ENCODE measurements around the gene SCYL1. TPM values are rescaled to one million over a fixed set of nuclear protein-coding genes. Genes with fewer than 3 reads are reported as not detected.

SCYL1 gene
- 50.0 TPM for polyA plus RNA-seq (2013, experiment 1 of 2)
- 51.8 TPM for polyA plus RNA-seq (2013, experiment 2 of 2)

GRCh38 chr11:65524741-65525545 lies at the start of gene SCYL1:
SCYL1 (plus strand) TSS chr11:65525083; CDS start chr11:65525154, 71 bp downstream.
- Histone ChIP-seq H3K4me1 (ENCODE audit: control insufficient read depth, low read depth, low read length) (no peaks in the 10 kb centered on the region), H2AK5ac (ENCODE audit: low read length) (peak within 1 kb of the TSS; percentile 28), H2BK5ac (ENCODE audit: low read length) (peak within 1 kb of the TSS; percentile 35), H3K56ac (ENCODE audit: low read length) (peak within 1 kb of the TSS; percentile 91), H3K79me2 (ENCODE audit: control insufficient read depth, insufficient read depth, low read length) (peaks cover 5% of the 10 kb centered on the region), H4K8ac (ENCODE audit: low read depth, low read length) (no peak within 1 kb of the TSS), H3K4ac (ENCODE audit: low read depth, low read length) (peak within 1 kb of the TSS; percentile 56), H3K9ac (ENCODE audit: low read length) (peak within 1 kb of the TSS; percentile 84), H3K36me3 (ENCODE audit: control insufficient read depth, insufficient read depth, low read length) (peaks cover 2% of the 10 kb centered on the region), H2BK120ac (ENCODE audit: low read depth, low read length) (no peak within 1 kb of the TSS), H3K18ac (ENCODE audit: low read length) (peak within 1 kb of the TSS; percentile 72), H4K5ac (ENCODE audit: low read length) (no peak within 1 kb of the TSS), H3K4me3 (ENCODE audit: low read length) (peak within 1 kb of the TSS; percentile 87), H3K23ac (ENCODE audit: low read length) (peak within 1 kb of the TSS; percentile 7), H3K27ac (ENCODE audit: low read depth, low read length) (peak within 1 kb of the TSS; percentile 47), H3K79me1 (ENCODE audit: low read length) (peaks cover 10% of the 10 kb centered on the region), H2BK15ac (replicated peaks; ENCODE audit: low read depth) (no peak within 1 kb of the TSS), H3K27me3 (ENCODE audit: insufficient read depth, low read length, poor library complexity) (no peaks in the 10 kb centered on the region), H3K4me2 (ENCODE audit: low read length) (peak within 1 kb of the TSS; percentile 60)
- WGBS (ENCODE audit: extremely low coverage, insufficient coverage, low lambda C conversion rate): no CpG with 5 or more reads among the region's 82 CpGs
- DNase-seq: peak; percentile 77

- Histone ChIP-seq H3K27ac (ENCODE audit: low read depth, low read length) (peak overlapping the region; percentile 84), H4K5ac (ENCODE audit: low read length) (peak overlapping the region; percentile 71), H3K4me2 (ENCODE audit: low read length) (peak overlapping the region; percentile 97), H3K4me3 (ENCODE audit: low read length) (peak overlapping the region; percentile 62), H3K27me3 (ENCODE audit: insufficient read depth, low read length, poor library complexity) (no peaks in the 10 kb centered on the region), H2BK120ac (ENCODE audit: low read depth, low read length) (peak overlapping the region; percentile 54), H3K4ac (ENCODE audit: low read depth, low read length) (peak overlapping the region; percentile 90), H4K8ac (ENCODE audit: low read depth, low read length) (no peak overlapping the region), H3K23ac (ENCODE audit: low read length) (no peak overlapping the region), H3K56ac (ENCODE audit: low read length) (peak overlapping the region; percentile 99), H3K79me1 (ENCODE audit: low read length) (peaks cover 3% of the 10 kb centered on the region), H2BK15ac (replicated peaks; ENCODE audit: low read depth) (no peak overlapping the region), H2AK5ac (ENCODE audit: low read length) (peak overlapping the region; percentile 100), H3K79me2 (ENCODE audit: control insufficient read depth, insufficient read depth, low read length) (peaks cover 6% of the 10 kb centered on the region), H3K36me3 (ENCODE audit: control insufficient read depth, insufficient read depth, low read length) (no peaks in the 10 kb centered on the region), H3K18ac (ENCODE audit: low read length) (peak overlapping the region; percentile 72), H2BK5ac (ENCODE audit: low read length) (peak overlapping the region; percentile 93), H3K9ac (ENCODE audit: low read length) (peak overlapping the region; percentile 99), H3K4me1 (ENCODE audit: control insufficient read depth, low read depth, low read length) (peaks cover 10% of the 10 kb centered on the region)
- no CpG with 5 or more reads among the region's 10 CpGs for WGBS (ENCODE audit: extremely low coverage, insufficient coverage, low lambda C conversion rate)
- no peak for DNase-seq
Measured at GRCh38 chr11:65476632-65477148, 48.2 kb upstream of the SCYL1 start.

GRCh38 chr11:65477149-65477965 lies 47.5 kb upstream of the SCYL1 start:
- Histone ChIP-seq H4K8ac (ENCODE audit: low read depth, low read length) (no peak overlapping the region), H2AK5ac (ENCODE audit: low read length) (no peak overlapping the region), H3K27ac (ENCODE audit: low read depth, low read length) (peak overlapping the region; percentile 84), H3K18ac (ENCODE audit: low read length) (peak overlapping the region; percentile 72), H3K4me2 (ENCODE audit: low read length) (peak overlapping the region; percentile 97), H2BK120ac (ENCODE audit: low read depth, low read length) (peak overlapping the region; percentile 54), H3K36me3 (ENCODE audit: control insufficient read depth, insufficient read depth, low read length) (no peaks in the 10 kb centered on the region), H3K27me3 (ENCODE audit: insufficient read depth, low read length, poor library complexity) (no peaks in the 10 kb centered on the region), H4K5ac (ENCODE audit: low read length) (peak overlapping the region; percentile 76), H2BK5ac (ENCODE audit: low read length) (peak overlapping the region; percentile 93), H2BK15ac (replicated peaks; ENCODE audit: low read depth) (no peak overlapping the region), H3K79me1 (ENCODE audit: low read length) (peaks cover 3% of the 10 kb centered on the region), H3K4me3 (ENCODE audit: low read length) (peak overlapping the region; percentile 62), H3K4me1 (ENCODE audit: control insufficient read depth, low read depth, low read length) (peaks cover 10% of the 10 kb centered on the region), H3K4ac (ENCODE audit: low read depth, low read length) (peak overlapping the region; percentile 90), H3K56ac (ENCODE audit: low read length) (peak overlapping the region; percentile 99), H3K9ac (ENCODE audit: low read length) (peak overlapping the region; percentile 99), H3K79me2 (ENCODE audit: control insufficient read depth, insufficient read depth, low read length) (peaks cover 6% of the 10 kb centered on the region), H3K23ac (ENCODE audit: low read length) (peak overlapping the region; percentile 98)
- no CpG with 5 or more reads among the region's 60 CpGs for WGBS (ENCODE audit: extremely low coverage, insufficient coverage, low lambda C conversion rate)
- DNase-seq: peak; percentile 97

DNA sequence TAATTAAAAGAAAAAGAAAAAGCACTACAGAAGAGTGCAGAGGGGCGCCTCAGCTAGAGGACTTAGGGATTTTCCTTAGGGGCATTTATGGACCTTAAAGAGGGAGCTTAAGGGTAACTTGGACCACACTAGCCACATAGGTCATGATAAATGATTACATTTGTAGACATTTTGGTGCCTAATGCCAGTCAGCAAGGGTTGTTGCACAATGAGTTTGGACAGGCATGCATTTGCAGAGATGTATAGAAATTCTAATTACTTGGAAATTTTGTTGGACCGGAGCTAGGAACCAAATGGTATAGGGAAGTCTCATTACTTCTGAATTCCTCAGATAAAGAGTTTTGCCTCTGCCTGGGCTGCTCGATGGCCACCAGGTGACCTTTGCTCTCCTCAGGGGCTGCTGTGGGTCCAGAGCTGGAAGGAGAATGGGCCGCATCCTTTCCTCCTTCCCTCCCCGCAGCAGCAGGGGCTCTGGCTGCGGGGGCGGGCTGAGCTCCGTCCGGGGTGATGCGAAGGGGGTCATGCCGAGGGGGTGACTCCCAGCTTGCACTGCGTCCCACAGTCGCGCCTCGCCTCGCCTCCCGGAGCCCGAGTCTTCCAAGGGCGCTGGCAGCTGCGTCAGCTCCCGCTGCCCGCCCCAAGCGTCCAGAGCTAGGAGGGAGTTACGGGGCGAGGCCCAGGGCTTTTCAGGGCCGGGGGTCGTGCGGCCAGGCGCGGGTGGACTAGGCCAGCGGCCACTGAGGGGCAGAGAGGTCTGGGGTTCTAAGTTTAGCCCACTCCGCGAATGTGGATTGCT lies 46.3 kb upstream of the SCYL1 start:
- peak overlapping the region; percentile 85 for H3K4ac ChIP-seq (ENCODE audit: low read depth, low read length)
- H3K4me1 ChIP-seq (ENCODE audit: control insufficient read depth, low read depth, low read length): peaks cover 10% of the 10 kb centered on the region
- peak overlapping the region; percentile 82 for H2AK5ac ChIP-seq (ENCODE audit: low read length)
- no peak overlapping the region for H4K5ac ChIP-seq (ENCODE audit: low read length)
- no peak overlapping the region for H3K4me2 ChIP-seq (ENCODE audit: low read length)
- WGBS (ENCODE audit: extremely low coverage, insufficient coverage, low lambda C conversion rate): no CpG with 5 or more reads among the region's 33 CpGs
- no peak overlapping the region for H3K18ac ChIP-seq (ENCODE audit: low read length)
- H3K23ac ChIP-seq (ENCODE audit: low read length): no peak overlapping the region
- H3K56ac ChIP-seq (ENCODE audit: low read length): peak overlapping the region; percentile 79
- H2BK120ac ChIP-seq (ENCODE audit: low read depth, low read length): no peak overlapping the region
- H4K8ac ChIP-seq (ENCODE audit: low read depth, low read length): no peak overlapping the region
- H2BK5ac ChIP-seq (ENCODE audit: low read length): no peak overlapping the region
- H3K79me2 ChIP-seq (ENCODE audit: control insufficient read depth, insufficient read depth, low read length): peaks cover 6% of the 10 kb centered on the region
- peak overlapping the region; percentile 8 for H3K27ac ChIP-seq (ENCODE audit: low read depth, low read length)
- H2BK15ac ChIP-seq (replicated peaks; ENCODE audit: low read depth): no peak overlapping the region
- no peak for DNase-seq
- H3K36me3 ChIP-seq (ENCODE audit: control insufficient read depth, insufficient read depth, low read length): no peaks in the 10 kb centered on the region
- no peaks in the 10 kb centered on the region for H3K27me3 ChIP-seq (ENCODE audit: insufficient read depth, low read length, poor library complexity)
- no peak overlapping the region for H3K4me3 ChIP-seq (ENCODE audit: low read length)
- peaks cover 3% of the 10 kb centered on the region for H3K79me1 ChIP-seq (ENCODE audit: low read length)
- H3K9ac ChIP-seq (ENCODE audit: low read length): peak overlapping the region; percentile 35

Data from mesendoderm (in vitro differentiated cells).